Inferior parietal cortex (tissue), 1 donor: ENCODE data around the gene SLC2A1.

Experiments
- DNase-seq: peaks from one replicate; pipeline ENCODE4 v3.0.0-alpha.2; 2016; ENCODE audit errors: extremely low spot score

The SLC2A1 gene

GRCh38 chr1:42942444-42942843 lies 16.2 kb downstream of the SLC2A1 start:
- no peak for DNase-seq

GRCh38 chr1:42941640-42942330 lies 16.9 kb downstream of the SLC2A1 start:
- DNase-seq: no peak

- DNase-seq: no peak
Measured at GRCh38 chr1:42940851-42941639, 17.6 kb downstream of the SLC2A1 start.

DNA sequence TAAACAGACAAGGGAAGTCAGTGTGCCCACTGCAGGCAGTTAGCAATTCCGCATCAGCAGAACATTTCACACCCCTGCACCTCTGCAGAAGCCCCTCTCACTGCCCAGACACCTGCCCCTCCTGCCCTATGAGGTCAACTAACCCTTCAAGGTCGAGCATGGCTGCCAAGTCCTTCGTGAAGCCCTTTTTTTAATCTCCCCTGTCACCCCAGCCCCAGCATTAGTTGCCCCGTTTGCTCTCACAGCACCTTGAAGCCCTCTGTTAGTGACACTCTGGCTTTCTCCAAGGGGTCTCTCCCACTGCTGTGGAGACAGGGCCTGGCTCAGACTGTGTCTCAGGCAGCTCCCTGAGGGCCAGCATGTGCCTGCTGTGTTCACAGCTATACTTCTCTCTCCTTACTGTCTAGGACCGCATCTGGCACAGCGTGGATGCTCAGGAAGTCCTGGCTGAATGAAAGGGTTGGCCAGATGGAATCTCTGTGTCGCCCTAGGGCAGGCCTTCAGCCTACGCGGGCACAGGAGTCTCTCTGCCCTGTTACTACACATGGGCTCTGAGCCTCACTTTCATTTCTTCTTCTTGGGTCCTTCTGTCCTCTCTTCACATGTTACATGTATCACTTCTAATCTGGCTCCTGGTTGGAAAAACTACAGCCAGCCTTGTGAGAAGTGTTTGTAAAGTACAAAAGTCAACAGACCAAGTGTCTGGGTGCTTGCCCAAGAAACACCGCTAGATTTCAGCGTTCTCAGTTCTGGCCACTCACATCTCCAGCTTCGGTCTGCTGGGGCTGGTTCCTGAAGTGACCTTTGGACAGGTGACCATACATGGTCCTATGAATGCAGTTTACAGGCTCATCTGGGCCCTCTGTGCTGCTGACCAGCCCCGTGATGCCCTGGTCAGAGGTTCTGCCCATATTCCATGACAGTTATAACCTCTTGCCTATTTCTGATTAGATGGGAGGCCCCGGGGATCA lies 19.7 kb downstream of the SLC2A1 start:
- DNase-seq: no peak

DNA sequence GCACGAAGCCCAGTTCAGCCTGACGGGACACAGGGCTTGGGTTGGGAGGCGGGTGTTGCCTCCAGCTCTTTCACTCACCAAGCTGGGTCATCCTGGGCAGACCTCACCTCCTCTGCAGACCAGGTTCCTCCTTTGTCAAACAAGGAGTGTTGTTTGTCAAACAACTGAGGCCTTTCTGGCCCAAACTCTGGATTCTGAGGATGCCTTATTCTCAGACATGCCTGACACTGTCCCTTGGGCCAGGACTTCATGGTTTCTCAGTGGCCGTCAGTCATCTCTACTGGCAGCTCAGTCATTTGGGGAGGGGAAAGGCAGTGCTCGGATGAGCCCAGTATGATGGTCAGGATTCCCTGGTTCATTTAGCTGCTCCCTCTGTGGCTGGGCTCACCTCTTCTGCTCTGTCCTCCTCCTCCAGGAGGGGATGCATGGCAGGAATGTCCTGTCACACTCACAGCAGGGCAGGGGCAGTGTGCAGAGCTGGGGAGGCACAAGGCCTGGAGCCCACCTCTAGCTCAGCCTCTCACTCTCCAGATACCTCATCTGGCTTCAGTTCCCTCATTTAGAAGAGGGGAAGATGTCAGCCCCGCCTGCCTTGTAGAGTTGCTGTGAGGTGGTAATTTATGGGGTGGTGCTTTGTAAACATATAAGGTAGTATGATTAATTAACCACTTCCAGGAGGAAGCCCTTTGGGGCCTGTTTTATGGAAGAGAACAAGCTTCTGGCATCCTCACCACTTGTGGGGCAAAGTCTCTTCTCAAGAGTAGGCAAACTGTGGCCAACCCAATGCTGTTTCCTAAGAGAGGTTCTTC lies 20.6 kb downstream of the SLC2A1 start:
- DNase-seq: no peak

GRCh38 chr1:42937141-42937696 lies 21.4 kb downstream of the SLC2A1 start:
- DNase-seq: no peak

- no peak for DNase-seq
Measured at GRCh38 chr1:42936309-42937078, 22.2 kb downstream of the SLC2A1 start.

DNA sequence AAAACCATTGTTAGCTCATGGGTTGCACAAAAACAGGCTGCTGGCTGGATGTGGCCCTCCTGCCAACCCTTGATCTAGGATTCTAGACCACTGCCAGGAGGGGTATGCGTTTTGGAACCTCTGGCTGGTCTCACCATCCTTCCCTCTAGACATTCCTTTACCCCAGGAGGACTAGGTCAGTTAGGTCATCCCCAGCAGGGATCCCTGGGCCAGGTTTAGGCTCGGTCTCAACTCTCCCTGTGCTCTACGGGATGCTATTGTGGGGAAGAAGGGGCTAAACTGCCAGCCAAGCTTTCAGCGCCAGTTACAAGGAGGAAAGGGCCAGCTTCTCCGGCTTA lies 22.7 kb downstream of the SLC2A1 start:
- no peak for DNase-seq

GRCh38 chr1:42935313-42935895 lies 23.3 kb downstream of the SLC2A1 start:
- DNase-seq: no peak

DNA sequence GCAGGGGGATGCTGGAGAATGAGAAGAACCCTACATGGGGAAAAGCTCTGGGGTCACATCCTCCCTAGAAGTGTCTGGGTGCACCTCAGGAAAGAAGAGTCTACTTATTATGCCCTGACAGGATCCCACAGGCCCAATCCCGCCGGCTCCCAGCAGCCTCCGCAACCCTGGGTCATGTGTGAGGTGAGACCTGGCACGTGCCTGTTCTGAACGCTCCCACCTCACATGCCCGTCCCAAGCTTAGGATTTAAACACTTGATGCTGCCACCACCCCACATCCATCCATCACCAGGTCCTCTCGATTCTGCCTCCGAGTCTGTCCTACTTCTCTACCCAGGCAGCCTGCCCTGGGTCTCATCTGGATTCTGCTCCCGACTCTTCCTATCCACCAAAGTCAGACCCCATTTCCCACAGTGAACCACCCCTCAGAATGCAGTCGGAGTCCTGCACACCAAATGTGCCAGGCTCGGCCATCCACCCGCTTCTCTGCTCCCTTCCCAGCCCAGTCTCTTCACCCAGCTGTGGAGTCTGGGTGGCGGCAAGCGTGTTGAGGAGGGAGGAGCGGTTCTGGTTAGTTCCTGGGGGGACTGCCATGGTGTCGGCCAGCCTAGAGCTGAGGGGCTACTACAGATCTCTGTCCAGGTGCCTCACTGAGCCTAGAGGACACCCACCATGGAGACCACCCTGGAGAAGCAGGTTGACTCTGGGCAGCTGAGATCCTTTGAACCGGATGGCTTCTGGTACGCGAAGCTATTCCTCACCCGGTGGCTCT lies 23.9 kb downstream of the SLC2A1 start:
- no peak for DNase-seq

DNA sequence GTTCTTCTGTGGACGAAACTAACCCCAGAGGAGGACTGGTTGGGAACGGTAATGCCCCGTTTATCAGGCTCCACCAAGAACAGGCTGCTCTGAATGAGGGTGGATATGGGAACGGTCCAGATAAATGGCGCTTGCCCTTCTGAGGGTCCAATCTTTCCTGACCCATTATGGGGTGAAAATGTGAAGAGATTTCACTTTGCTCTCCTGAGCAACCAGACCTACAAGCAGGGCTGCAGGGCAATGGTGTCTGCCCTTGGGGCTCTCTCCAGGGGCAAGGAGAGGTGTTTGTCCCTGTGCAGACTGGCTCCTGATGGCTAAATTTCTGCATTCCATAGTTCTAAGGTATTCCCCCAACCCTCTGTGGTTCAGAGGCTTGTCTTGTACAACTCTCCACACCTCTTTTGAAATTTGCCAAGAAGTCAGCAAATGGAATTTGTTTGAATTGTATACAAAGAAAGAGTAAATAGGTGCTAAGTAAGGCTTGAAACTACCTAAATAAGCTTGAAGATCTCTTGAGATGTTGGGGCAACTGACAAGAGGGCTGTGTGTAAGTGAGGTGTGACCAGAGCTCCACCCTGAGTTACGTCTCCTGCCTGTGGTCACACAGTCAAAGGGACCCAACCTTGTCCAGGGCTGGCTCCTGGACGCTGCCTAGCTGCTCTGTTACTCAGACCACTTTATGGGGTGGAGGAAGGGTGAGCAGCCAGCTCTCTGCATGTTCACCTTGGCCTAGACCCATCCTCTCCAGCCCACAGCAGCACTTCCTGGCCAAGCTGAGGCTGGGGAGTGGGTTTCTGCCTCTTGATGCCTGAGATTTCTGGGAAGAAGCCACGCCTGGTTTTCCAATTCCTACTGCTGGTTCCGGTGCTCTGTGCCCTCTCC lies 24.8 kb downstream of the SLC2A1 start:
- no peak for DNase-seq

- DNase-seq: no peak
Measured at GRCh38 chr1:42933060-42933586, 25.5 kb downstream of the SLC2A1 start.

GRCh38 chr1:42932442-42932941 lies 26.2 kb downstream of the SLC2A1 start:
- DNase-seq: no peak

- DNase-seq: no peak
Measured at GRCh38 chr1:42931911-42932422, 26.7 kb downstream of the SLC2A1 start.

DNA sequence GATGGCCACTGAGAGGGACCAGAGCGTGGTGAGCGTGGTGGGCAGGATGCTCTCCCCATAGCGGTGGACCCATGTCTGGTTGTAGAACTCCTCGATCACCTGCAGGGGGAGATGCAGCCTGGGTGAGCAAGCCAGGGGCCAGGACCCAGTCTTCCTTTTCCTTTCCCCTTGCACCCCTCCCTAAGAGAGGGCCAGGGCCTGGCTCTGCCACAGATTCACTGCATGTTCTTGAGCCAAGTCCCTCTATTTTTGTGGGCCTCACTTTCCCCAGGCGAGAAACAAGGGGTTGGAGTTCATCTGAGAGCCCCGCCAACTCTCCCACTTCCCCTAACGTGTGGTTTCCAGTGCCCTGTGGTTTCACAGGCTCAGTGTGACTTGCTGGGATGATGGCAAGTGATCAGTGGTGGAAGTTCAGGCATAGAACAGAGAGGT lies 27.5 kb downstream of the SLC2A1 start:
- no peak for DNase-seq

DNA sequence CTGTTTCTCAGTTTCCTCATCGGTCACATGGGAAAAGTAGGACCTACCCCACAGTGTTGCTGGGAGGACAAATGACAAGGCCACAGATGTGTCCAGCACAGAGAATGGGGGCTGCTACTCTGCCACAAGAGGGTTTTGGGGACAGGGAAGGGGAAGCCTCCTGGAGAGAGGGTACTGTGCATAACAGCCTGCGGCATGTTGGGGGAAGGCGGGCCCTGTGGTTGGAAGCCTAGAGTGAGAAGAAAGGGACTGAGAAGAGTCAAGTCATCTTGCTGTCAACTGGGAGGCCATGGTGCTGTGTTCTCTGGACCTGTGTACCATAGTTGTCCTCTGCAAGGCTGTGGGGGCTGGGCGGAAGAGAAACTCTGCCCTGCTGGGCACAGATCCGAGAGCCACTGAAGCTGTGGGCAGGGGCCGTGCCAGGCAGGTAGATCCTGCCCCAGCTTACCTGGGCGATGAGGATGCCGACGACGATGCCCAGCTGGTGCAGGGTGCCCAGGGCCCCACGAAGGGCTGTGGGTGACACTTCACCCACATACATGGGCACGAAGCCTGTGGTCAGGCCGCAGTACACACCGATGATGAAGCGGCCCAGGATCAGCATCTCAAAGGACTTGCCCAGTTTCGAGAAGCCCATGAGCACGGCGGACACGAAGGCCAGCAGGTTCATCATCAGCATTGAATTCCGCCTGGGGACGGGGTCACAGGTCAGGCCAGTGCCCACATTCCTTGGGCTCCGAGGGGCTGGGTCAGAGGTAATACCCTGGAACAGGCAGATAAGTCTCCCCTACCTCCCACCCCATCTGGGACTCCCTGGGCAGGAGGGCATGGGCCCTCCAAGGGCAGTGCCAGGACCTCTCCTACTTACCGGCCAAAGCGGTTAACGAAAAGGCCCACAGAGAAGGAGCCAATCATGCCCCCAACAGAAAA lies 28.2 kb downstream of the SLC2A1 start:
- DNase-seq: no peak
